GM18867 (cell line): Measurements from ENCODE around the gene CDC40.
"Not testable (repeated sequence)": the region's sequence is repeated elsewhere in the genome, so short reads cannot be mapped to it uniquely, and the experiment has no call there.

Experiments used
- ATAC-seq: cut with Tn5 transposase; IDR thresholded peaks from one replicate; pipeline ENCODE4 v1.9.1; 2021; ENCODE audit warnings: mild to moderate bottlenecking, moderate library complexity; ENCODE audit not compliant: unreplicated experiment

Gene CDC40

DNA sequence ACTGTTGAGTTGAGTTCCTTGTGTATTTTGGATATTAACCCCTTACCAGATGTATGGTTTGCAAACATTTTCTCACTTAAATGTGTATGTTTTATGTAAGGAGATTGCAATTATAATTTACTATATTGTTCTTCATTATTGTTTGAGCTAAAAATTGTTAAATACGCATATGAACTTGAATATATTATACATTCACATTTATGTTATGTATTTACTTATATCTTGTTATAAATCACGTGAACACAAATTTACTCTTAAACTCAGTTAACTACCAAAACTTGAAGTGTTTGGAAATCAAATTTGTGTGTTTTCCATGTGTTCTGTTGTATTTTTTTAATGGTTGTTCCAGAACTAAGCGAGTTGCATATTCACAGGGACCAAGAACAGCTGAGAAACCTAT lies 18.3 kb downstream of the CDC40 start:
- no peak for ATAC-seq

DNA sequence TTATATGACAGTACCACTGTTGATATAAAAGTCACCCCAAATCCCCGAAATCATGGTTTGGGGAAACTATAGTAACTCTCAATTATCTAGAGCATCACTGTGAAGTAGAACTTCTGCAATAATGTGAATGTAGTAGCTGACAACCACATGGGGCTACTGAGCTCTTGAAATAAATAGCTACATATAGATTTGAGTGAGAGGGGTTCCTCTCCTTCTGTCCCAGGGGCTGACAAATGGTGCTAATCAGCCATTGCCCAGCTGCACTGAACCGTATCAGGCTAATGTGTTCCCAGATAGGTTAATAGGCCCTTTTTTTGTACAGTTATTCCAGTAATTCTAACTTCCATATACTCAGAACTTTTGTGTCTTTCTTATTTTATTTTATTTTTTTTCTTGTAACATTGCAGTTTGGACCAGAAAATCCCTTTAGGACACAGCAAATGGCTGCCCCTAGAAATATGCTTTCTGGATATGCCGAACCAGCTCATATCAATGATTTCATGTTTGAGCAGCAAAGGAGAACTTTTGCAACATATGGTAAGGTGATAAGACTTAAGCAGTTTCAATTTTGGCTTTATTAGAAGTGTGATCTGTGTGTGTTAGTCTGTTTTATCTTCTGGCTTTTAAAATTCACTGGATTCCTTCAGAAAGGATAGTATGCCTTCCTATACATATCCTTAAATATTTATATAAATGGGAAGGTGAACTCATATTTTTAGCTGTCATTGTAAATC lies 21.1 kb downstream of the CDC40 start:
- no peak for ATAC-seq

DNA sequence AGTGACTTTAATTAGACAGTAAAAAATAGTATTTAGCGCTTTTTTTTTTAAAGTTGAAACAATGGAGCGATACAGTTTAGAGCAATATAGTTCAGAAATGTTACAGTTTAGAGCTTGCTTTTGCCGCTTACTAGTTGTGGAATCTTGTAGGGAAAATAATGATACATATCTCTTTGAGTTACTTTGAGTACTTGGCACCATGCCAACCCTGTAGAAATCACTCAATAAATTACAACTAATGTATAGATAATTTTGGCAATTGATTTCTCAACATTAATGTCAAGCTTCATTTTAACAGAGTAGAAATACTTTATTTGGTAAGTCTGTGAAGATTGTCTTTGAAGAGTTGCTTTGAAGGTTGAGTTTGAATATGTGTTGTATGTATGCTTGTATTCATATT lies 27.4 kb downstream of the CDC40 start:
- ATAC-seq = no peak

DNA sequence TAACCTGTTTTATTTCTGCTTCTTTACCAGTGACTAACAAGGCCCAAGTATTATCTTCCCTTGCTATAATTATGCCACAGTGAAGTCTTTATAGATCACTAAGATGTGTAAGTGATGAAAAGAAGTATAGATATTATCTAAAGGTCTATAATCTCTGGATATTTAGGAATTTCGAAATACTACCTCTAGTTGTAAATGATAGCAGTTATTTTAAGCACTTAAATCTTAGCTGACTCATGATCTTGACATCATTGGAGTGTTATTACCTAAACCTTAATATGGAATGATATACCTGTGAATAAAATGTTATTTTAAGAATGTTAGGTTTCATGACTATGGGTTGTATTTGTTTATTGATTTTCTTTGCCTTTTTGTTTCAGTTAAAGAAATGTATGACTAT lies 31.5 kb downstream of the CDC40 start:
- no peak for ATAC-seq

DNA sequence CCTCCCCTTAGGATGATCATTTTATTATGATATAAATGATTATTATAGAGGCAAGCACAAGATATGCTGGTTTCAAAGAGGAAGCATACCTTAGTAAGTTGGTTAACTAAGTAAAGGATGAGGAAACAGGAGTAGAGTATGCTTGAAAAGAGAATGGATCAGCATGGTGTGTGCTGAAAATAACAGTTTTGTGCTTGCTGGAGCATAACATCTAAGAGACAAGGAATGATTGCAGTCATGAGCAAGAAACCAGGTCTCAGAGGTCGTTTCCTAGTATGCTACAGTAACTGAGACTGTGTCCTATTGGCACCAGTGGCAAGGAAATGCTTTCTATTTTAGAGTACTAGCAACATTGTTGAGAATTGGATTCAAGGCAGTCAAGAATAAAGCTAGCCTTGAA lies 34.1 kb downstream of the CDC40 start:
- ATAC-seq = no peak

DNA sequence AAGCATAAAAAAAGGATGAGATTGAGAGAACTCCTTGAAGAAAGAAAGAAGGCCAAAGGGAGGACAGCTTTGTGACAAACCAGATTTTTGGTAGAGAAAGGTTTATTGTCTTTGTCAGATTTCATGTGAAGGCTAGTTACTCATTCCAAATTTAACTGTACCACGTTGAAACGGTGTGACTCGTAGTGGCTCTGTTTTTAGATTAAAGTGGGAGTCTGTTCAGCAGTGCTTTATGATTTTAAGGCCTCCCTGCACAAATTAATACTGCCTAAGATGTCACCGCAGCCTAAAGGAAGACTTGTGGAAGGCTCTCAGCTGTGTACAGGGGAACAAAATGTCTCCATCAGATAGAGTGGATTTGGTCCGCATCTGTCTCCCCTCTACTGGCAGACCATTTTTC lies 35.9 kb downstream of the CDC40 start:
- ATAC-seq = no peak

DNA sequence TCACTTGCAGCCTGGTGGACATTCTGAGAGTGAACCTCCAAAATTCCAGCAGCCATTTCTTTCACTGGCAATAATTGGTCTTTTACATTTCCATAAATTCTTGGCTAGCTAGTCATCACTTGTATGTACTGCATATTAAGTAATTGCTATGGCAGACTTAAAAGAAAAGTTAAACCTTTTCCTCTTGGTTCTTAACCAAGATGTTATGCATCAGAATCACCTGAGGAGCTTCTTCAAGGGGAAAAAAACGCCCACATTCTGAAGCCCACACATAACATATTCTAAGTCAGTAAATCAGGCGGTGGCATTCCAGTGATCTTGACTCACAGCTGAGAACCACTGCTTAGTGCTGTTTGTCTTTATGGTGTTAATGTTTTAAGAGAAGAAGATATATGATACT lies 37.0 kb downstream of the CDC40 start:
- ATAC-seq = no peak

DNA sequence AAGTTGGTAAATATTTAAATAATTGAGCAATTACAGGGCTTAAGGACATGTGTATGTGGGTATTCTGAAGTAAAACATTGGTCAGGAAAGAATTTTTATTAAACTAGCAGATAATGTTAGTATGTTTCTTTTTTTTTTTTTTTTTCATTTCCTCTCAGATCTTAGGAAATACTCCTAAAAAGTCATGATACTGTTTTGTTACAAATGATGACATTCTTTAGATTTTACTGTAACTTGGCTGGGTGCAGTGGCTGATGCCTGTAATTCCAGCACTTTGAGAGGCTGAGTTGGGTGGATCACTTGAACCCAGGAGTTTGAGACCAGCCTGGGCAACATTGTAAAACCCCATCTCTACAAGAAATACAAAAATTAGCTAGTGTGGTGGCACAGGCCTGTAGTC lies 41.5 kb downstream of the CDC40 start:
- ATAC-seq = no peak

DNA sequence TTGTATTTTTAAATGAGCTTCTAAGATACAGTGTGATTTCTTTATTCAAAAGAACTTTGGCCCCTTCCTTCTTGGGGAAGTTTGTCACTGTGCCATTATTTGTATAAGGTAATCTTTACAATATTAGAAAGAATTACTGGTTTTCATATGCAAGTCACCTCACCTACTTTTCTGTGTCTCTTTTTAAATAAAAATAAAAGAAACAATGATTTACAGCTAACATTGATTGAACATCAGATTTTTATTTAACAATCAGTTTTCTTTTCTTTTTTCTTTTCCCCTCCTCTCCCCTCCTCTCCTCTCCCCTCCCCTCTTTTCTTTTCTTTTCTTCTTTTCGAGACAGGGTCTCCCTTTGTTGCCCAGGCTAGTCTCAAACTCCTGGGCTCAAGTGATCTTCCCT lies 46.0 kb downstream of the CDC40 start:
- ATAC-seq = no peak

DNA sequence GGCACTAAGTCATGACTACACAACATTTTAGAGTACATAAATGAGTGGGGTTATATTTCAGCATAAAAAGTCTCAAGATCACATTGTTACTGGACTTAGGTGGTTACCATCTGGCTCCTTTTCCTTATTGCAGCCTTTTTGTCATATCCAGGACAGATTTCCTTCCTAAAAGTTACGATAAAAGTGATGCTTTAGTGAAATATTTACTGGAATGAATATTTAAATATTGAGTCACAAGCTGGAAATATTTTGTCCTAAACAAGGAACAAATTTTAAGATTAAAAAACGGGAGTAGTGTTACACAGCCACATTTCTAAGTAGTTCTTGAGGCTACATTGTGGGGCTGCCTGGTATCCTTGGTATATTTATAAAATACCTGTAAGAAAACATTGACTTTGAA lies 52.2 kb downstream of the CDC40 start:
- ATAC-seq = no peak

DNA sequence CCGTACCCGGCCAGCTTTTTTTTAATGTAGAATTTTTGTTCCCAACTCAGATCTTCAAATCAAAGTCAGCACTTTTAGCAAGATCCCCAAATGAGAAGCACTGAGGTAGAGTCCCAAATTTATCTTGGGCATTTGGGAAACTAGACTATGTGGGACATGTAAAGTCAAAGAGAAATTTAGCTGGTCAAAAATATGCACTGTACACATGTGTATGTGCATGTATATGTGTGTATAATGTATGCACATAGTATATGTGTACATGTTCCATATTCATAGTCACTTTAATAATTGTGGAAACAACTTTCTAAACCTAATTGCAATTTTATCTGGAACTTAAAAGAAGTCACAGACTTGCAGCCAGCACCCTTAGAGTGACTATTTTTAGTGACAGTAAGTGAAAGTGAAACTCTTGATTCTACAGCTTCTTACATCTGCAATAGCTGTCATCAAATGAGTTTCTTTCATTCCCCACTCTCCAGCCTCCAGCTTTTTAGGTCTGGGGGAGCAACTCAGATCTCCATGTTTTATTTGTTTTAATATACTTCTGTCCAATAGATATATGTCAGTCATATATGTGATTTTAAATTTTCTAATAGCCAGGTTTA lies 53.6 kb downstream of the CDC40 start:
- ATAC-seq = peak; percentile 96

DNA sequence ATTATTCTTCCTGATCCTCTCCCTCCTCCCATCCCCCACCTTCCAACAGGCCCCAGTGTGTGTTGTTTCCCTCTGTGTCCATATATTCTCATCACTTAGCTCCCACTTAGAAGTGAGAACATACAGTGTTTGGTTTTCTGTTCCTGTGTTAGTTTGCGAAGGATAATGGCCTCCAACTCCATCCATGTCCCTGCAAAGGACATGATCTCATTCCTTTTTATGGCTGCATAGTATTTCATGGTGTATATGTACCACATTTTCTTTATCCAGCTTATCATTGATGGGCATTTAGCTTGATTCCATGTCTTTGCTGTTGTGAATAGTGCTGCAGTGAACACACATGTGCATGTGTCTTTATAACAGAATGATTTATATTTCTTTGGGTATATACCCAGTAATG lies 55.8 kb downstream of the CDC40 start:
- ATAC-seq = not testable (repeated sequence)

DNA sequence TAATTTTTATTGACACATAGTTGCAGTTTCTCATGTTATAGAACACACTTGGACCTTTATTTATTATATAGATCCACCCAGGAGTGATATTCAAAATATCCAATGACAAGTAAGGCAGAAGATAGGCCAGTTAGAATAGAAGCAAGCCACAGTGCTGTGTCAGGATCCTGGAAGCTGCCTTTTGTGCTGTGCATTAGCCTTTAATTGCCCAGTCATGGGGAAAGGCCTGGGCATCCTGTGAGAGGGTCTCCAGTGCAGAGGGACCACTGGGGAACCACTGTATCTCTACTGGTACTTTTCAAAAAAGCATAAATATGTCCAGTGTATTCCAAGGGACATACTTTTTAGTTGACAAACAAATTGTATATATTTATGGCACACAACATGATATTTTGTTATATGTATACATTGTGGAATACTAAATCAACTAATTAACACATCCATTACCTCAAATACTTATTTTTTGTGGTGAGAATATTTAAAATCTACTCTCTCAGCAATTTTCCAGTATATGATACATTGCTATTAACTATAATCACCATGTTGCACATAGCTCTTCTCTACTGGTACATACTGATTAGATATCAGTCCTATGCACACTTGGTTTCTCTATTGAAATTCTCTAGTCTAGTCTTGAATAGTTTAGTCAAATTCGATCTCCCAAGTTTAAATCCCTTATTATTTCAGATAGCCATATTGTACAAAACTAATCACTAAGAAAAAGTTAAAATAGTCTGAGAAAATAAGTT lies 59.5 kb downstream of the CDC40 start:
- no peak for ATAC-seq

DNA sequence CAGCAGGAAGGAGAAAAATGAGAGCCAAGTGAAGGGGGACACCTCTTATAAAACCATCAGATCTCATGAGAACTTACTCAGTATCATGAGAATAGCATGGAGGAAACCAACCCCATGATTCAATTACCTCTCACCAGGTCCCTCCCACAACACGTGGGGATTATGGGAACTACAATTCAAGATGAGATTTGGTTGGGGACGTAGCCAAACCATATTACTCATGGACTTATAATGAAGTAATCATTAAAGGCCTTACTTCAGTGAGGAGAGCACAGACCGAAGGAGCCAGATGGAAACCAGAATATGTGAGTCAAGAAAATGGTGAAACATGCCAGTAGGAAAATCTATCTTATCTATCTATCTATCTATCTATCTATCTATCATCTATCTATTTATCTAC lies 64.4 kb downstream of the CDC40 start:
- ATAC-seq = not testable (repeated sequence)

DNA sequence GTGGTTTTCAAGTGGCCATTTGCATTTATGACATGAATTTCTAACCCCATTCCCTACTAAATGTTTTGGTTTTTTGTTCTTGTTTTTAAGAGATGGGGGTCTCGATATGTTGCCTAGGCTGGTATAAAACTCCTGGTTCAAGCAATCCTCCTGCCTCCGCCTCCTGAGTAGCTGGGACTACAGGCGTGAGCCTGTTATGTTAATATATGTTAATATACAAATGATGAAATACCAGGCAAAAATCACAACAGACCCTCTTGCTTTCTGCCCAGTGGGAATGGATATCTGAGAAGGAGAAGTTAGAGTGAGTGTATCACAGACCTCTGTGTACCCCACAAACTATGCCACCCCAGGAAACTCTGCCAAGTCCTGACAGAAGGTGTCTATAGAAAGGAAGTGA lies 66.2 kb downstream of the CDC40 start:
- no peak for ATAC-seq

DNA sequence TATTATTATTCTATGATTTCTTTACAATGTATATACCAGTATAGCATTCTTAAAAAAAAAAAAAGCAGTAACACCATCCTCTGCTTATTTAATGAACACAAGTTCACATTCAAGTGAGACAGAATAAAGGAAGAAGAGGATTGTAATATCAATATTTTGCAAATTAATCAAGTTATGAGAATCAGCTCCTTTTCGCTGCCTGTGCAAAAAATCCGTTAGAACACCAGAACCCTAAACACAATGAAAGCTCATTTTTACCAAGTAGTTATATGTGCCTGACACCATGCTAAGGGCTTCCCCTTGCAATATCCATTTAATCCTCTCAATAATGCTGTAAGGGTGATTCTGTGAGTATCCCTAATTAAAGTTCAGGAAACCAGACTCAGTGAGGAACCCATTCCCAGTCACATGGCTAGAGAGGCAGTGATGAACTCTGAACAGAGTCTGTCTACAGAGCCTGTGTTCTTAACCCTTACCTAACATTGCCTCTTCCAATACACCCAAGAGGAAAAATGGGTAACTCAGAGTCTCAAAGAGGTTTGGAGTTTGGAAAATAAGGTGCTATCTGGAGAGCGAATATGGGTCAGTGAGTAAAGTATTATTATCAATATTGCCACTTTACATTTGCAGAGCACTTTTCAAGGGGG lies 66.8 kb downstream of the CDC40 start:
- ATAC-seq = no peak

DNA sequence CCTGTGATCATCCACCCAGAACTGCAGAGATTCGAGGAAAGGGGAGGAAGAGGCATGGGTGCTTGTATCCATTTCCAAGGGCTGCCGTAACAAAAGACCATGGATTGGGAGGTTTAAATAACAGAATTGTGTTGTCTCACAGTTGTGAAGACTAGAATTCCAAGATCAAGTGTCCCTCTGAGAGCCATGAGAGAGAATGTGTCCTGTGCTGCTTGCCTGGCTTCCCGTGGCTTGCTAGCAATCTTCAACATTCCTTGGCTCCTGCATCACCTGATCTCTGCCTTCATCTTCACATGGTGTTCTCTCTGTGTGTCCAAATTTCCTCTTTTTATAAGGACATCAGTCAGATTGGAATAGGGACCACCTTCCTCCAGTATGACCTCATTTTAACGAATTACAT lies 69.8 kb downstream of the CDC40 start:
- no peak for ATAC-seq

DNA sequence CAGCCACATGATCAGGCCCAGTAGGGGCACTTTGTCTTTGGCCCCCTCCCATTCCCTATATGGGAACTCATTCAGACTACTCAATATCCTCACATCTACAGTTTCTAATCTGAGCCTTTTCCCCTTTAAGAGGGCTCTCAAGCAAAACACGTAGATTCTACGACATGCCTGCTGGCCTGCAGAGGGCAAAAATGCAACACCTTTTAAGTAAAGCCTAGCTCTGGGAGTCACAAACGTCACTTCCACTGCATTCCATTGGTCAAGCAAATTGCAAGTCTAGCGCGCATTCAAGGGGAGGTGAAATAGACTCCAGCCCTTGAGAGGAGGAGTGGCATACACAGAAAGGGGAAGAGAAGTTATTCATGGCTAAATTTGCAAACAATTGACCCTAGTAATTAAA lies 70.6 kb downstream of the CDC40 start:
- ATAC-seq = no peak

DNA sequence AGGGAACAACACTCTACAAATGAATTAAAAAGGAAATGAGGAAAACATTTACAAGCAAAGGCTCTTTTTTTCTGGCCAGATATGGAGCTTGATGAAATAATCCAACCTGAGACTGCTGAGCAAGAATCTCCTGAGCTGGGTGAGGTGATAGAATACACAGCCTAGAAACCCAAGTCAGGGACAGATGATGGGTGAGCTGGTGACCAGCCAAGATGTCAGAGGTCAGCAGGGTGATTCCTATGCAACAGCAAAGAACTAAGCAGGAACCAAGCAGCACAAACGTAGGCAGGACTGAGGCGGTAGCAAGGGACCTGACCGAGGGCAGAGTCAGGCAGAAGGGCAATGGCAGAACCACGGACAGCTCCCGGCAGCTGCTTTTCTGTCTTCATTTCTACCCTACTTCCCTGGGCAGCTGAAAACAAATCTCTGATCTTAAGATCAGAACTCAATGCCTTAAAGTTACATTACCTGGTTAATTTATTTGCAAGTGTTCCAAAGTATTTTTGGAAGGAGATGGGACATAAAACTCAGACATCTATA lies 75.1 kb downstream of the CDC40 start:
- no peak for ATAC-seq

DNA sequence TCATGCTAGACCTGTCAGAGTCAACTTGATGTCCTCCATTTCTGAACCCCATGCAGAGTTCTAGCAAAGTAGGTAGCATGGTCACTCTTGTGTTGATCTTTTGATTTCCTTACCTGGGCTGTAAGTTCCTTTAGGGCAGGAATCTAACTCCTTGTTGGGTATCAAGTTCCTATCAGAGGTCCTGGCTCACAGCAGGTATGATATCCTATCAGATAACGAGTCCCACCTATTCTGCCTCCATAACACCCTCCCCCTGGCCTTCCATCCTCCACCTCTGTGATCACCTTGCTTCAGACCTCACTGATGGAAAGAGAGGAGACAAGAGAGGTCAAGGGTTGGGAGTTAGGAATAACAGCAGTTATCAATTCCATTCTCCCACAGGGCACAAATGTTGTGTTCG lies 76.1 kb downstream of the CDC40 start:
- ATAC-seq = no peak

DNA sequence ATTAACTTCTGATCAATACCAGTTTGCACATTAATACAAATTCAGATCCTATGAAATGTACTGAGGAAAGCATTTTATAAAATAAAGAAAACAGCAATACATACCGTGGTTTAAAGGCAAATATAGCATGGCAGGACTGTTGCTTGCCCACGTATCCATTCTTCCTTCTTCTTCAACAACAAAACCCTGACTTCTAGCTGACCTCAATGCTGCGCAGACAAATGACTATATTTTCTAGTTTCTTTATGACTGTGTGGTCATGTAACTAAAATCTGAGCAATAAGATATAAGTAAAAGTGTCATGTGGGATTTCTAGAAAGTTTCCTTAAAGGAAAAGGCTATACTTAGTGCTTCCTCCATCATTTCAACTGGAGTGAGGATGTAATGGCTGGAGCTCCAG lies 85.0 kb downstream of the CDC40 start:
- ATAC-seq = no peak

DNA sequence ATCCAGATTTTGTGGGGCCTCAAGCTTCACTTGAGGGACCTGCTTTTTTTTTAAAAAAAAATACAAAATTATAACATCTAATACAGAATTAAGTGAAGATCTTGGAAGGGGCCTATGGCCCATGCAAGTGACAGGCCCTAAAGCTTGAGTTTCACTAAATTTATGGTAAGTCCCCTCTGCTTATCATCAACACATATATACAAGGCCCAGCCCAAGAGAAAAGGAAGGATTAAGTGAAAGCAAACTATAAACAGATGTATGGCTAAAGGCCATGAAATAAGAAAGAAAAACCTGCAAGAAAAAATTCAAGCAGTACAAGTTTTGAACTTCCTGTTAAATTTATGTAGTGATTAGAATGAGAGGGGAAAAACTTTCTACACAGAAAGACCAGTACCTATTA lies 86.8 kb downstream of the CDC40 start:
- ATAC-seq = no peak
